ENCODE measurements around the gene ACOT13. TPM values are rescaled to one million over a fixed set of nuclear protein-coding genes. Genes with fewer than 3 reads are reported as not detected.
"Not testable (repeated sequence)": the region's sequence is repeated elsewhere in the genome, so short reads cannot be mapped to it uniquely, and the experiment has no call there.

Gene ACOT13
- total RNA-seq, 3 donors from 2014 or later = 19.6 to 28.5 (median 22.1) TPM

GRCh38 chr6:24648276-24648675, 18.6 kb upstream of the ACOT13 start:
- peaks cover 20% of the 10 kb centered on the region for H3K36me3 Mint-ChIP-seq (ENCODE audit: insufficient read depth)
- ATAC-seq (no peak), DNase-seq (no peak)
- peaks cover 7% of the 10 kb centered on the region for H3K4me1 Mint-ChIP-seq (ENCODE audit: low read depth)
- peaks cover 20% of the 10 kb centered on the region for H3K27me3 Mint-ChIP-seq (ENCODE audit: low read depth)
- H3K4me3 Mint-ChIP-seq = no peak overlapping the region
- H3K9me3 Mint-ChIP-seq = no peaks in the 10 kb centered on the region

GRCh38 chr6:24649691-24650090, 17.2 kb upstream of the ACOT13 start:
- peaks cover 7% of the 10 kb centered on the region for H3K4me1 Mint-ChIP-seq (ENCODE audit: low read depth)
- H3K4me3 Mint-ChIP-seq = no peak overlapping the region
- H3K36me3 Mint-ChIP-seq (ENCODE audit: insufficient read depth) = peaks cover 26% of the 10 kb centered on the region
- no peak for ATAC-seq
- H3K9me3 Mint-ChIP-seq = no peaks in the 10 kb centered on the region
- H3K27me3 Mint-ChIP-seq (ENCODE audit: low read depth) = peaks cover 11% of the 10 kb centered on the region
- no peak for DNase-seq

- no peak for DNase-seq
- peaks cover 5% of the 10 kb centered on the region for H3K27me3 Mint-ChIP-seq (ENCODE audit: low read depth)
- peaks cover 26% of the 10 kb centered on the region for H3K36me3 Mint-ChIP-seq (ENCODE audit: insufficient read depth)
- no peak for ATAC-seq
- no peaks in the 10 kb centered on the region for H3K9me3 Mint-ChIP-seq
- H3K4me1 Mint-ChIP-seq (ENCODE audit: low read depth) = peaks cover 6% of the 10 kb centered on the region
- H3K4me3 Mint-ChIP-seq = no peak overlapping the region
Observed at GRCh38 chr6:24650365-24650764, 16.5 kb upstream of the ACOT13 start.

- H3K9me3 Mint-ChIP-seq = no peaks in the 10 kb centered on the region
- no peak for DNase-seq
- H3K36me3 Mint-ChIP-seq (ENCODE audit: insufficient read depth) = peaks cover 41% of the 10 kb centered on the region
- ATAC-seq = no peak
- H3K4me3 Mint-ChIP-seq = no peak overlapping the region
- peaks cover 30% of the 10 kb centered on the region for H3K4me1 Mint-ChIP-seq (ENCODE audit: low read depth)
- H3K27me3 Mint-ChIP-seq (ENCODE audit: low read depth) = no peaks in the 10 kb centered on the region
Observed at GRCh38 chr6:24655215-24655614, 11.7 kb upstream of the ACOT13 start.

GRCh38 chr6:24658573-24659560, 8.0 kb upstream of the ACOT13 start:
- ATAC-seq (no peak), DNase-seq (no peak)
- Mint-ChIP-seq H3K36me3 (ENCODE audit: insufficient read depth) (peaks cover 37% of the 10 kb centered on the region), H3K4me1 (ENCODE audit: low read depth) (peaks cover 48% of the 10 kb centered on the region), H3K4me3 (no peak overlapping the region), H3K27me3 (ENCODE audit: low read depth) (no peaks in the 10 kb centered on the region), H3K9me3 (no peaks in the 10 kb centered on the region)

- Mint-ChIP-seq H3K4me3 (no peak overlapping the region), H3K4me1 (ENCODE audit: low read depth) (peaks cover 52% of the 10 kb centered on the region), H3K27me3 (ENCODE audit: low read depth) (no peaks in the 10 kb centered on the region), H3K9me3 (no peaks in the 10 kb centered on the region), H3K36me3 (ENCODE audit: insufficient read depth) (peaks cover 39% of the 10 kb centered on the region)
- no peak for DNase-seq
- ATAC-seq = no peak
Observed at GRCh38 chr6:24659561-24659960, 7.3 kb upstream of the ACOT13 start.

- H3K4me1 Mint-ChIP-seq (ENCODE audit: low read depth) = peaks cover 57% of the 10 kb centered on the region
- no peaks in the 10 kb centered on the region for H3K27me3 Mint-ChIP-seq (ENCODE audit: low read depth)
Observed at GRCh38 chr6:24660105-24660504, 6.8 kb upstream of the ACOT13 start.

GRCh38 chr6:24661759-24662158, 5.1 kb upstream of the ACOT13 start:
- not testable (repeated sequence) for H3K4me3 Mint-ChIP-seq; H3K9me3 Mint-ChIP-seq; ATAC-seq; DNase-seq; H3K27me3 Mint-ChIP-seq (ENCODE audit: low read depth)
- Mint-ChIP-seq H3K36me3 (ENCODE audit: insufficient read depth) (peaks cover 34% of the 10 kb centered on the region), H3K4me1 (ENCODE audit: low read depth) (peaks cover 56% of the 10 kb centered on the region)

More at GRCh38 chr6:24660105-24660504, 6.8 kb upstream of the ACOT13 start:
- Mint-ChIP-seq H3K9me3 (no peaks in the 10 kb centered on the region), H3K36me3 (ENCODE audit: insufficient read depth) (peaks cover 42% of the 10 kb centered on the region), H3K4me3 (no peak overlapping the region)
- ATAC-seq = no peak
- DNase-seq = no peak

GRCh38 chr6:24662236-24662635, 4.6 kb upstream of the ACOT13 start:
- no peaks in the 10 kb centered on the region for H3K9me3 Mint-ChIP-seq
- H3K36me3 Mint-ChIP-seq (ENCODE audit: insufficient read depth) = peaks cover 34% of the 10 kb centered on the region
- peaks cover 56% of the 10 kb centered on the region for H3K4me1 Mint-ChIP-seq (ENCODE audit: low read depth)

GRCh38 chr6:24663189-24663588, 3.7 kb upstream of the ACOT13 start:
- ATAC-seq (no peak), DNase-seq (no peak)
- H3K36me3 Mint-ChIP-seq (ENCODE audit: insufficient read depth) = peaks cover 27% of the 10 kb centered on the region
- H3K9me3 Mint-ChIP-seq = no peaks in the 10 kb centered on the region
- H3K4me1 Mint-ChIP-seq (ENCODE audit: low read depth) = peaks cover 53% of the 10 kb centered on the region
- no peak overlapping the region for H3K4me3 Mint-ChIP-seq
- no peaks in the 10 kb centered on the region for H3K27me3 Mint-ChIP-seq (ENCODE audit: low read depth)

More at GRCh38 chr6:24662236-24662635, 4.6 kb upstream of the ACOT13 start:
- DNase-seq = no peak
- no peak for ATAC-seq
- Mint-ChIP-seq H3K27me3 (ENCODE audit: low read depth) (no peaks in the 10 kb centered on the region), H3K4me3 (no peak overlapping the region)

- no peak for ATAC-seq
- Mint-ChIP-seq H3K4me1 (ENCODE audit: low read depth) (peaks cover 59% of the 10 kb centered on the region), H3K27me3 (ENCODE audit: low read depth) (no peaks in the 10 kb centered on the region), H3K36me3 (ENCODE audit: insufficient read depth) (peaks cover 22% of the 10 kb centered on the region), H3K4me3 (peak overlapping the region; percentile 99), H3K9me3 (no peaks in the 10 kb centered on the region)
- no peak for DNase-seq
Observed at GRCh38 chr6:24664046-24664987, 2.6 kb upstream of the ACOT13 start.

GRCh38 chr6:24666097-24666640, 708 bp upstream of the ACOT13 start:
- peaks cover 51% of the 10 kb centered on the region for H3K4me1 Mint-ChIP-seq (ENCODE audit: low read depth)
- peaks cover 5% of the 10 kb centered on the region for H3K9me3 Mint-ChIP-seq
- ATAC-seq (peak; percentile 49 to 52), DNase-seq (peak; percentile 40)
- peaks cover 31% of the 10 kb centered on the region for H3K36me3 Mint-ChIP-seq (ENCODE audit: insufficient read depth)
- H3K27me3 Mint-ChIP-seq (ENCODE audit: low read depth) = no peaks in the 10 kb centered on the region
- peak overlapping the region; percentile 99 for H3K4me3 Mint-ChIP-seq

- no peak for ATAC-seq
- no peak for DNase-seq
- Mint-ChIP-seq H3K4me1 (ENCODE audit: low read depth) (peaks cover 44% of the 10 kb centered on the region), H3K4me3 (peak overlapping the region; percentile 99), H3K9me3 (peaks cover 5% of the 10 kb centered on the region), H3K36me3 (ENCODE audit: insufficient read depth) (peaks cover 26% of the 10 kb centered on the region), H3K27me3 (ENCODE audit: low read depth) (no peaks in the 10 kb centered on the region)
Observed at GRCh38 chr6:24667378-24667803, 514 bp downstream of the ACOT13 start.
